ENCODE measurements around the gene THEM5.

GRCh38 chr1:151881479-151881878 is 28.0 kb upstream of the THEM5 start:
- TF ChIP-seq, protein P1, sequence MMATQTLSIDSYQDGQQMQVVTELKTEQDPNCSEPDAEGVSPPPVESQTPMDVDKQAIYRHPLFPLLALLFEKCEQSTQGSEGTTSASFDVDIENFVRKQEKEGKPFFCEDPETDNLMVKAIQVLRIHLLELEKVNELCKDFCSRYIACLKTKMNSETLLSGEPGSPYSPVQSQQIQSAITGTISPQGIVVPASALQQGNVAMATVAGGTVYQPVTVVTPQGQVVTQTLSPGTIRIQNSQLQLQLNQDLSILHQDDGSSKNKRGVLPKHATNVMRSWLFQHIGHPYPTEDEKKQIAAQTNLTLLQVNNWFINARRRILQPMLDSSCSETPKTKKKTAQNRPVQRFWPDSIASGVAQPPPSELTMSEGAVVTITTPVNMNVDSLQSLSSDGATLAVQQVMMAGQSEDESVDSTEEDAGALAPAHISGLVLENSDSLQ (IDR thresholded peaks at IDR 0.05), result no peak; the same call in 1 of the 2 replicates
- no peak for TF ChIP-seq HDGF (IDR thresholded peaks at IDR 0.05; ENCODE audit: borderline replicate concordance)
- no peak for TF ChIP-seq SP1 (IDR thresholded peaks at IDR 0.05)
- no peak for TF ChIP-seq ZNF384 (IDR thresholded peaks at IDR 0.05)
- TF ChIP-seq FOXA1 (IDR thresholded peaks at IDR 0.05), result no peak
- TF ChIP-seq TARDBP (IDR thresholded peaks at IDR 0.05), result no peak
- TF ChIP-seq NFRKB (IDR thresholded peaks at IDR 0.05), result no peak
- no peak for TF ChIP-seq CTBP1 (IDR thresholded peaks at IDR 0.05; ENCODE audit: borderline replicate concordance)
- no peak for TF ChIP-seq LEF1 (IDR thresholded peaks at IDR 0.05; ENCODE audit: borderline replicate concordance)
- no peak for TF ChIP-seq ELF4 (IDR thresholded peaks at IDR 0.05)
- no peak for TF ChIP-seq L3MBTL2 (conservative IDR thresholded peaks at IDR 0.05)
- no peak for TF ChIP-seq BHLHE40 (IDR thresholded peaks at IDR 0.05; ENCODE audit: borderline replicate concordance)
- TF ChIP-seq FOXM1 (IDR thresholded peaks at IDR 0.05; ENCODE audit: borderline replicate concordance), result no peak
